ENCODE data around the gene FTL.
"Not testable (repeated sequence)": the region's sequence is repeated elsewhere in the genome, so short reads cannot be mapped to it uniquely, and the experiment has no call there.

FTL gene
- total RNA-seq: 371 to 491 (median 475) reads per million in 3 donors

GRCh38 chr19:48965040-48965805, at the start of gene FTL:
TSS of gene FTL (plus strand) at chr19:48965309. CDS start at chr19:48965508, 199 bp downstream.
- H3K4me3 ChIP-seq (ENCODE audit: insufficient read depth, low read depth, low read length, poor library complexity, severe bottlenecking): peak within 1 kb of the TSS; percentile 71
- DNase-seq: peak; percentile 75 to 81 (median 76)
- no peaks in the 10 kb centered on the region for H3K27me3 ChIP-seq (replicated peaks; ENCODE audit: control insufficient read depth, insufficient read depth, low read length, poor library complexity, severe bottlenecking)
- H3K27ac ChIP-seq (ENCODE audit: insufficient read depth, low read length, poor library complexity, severe bottlenecking): peak within 1 kb of the TSS; percentile 73
- H3K4me1 ChIP-seq (ENCODE audit: control insufficient read depth, insufficient read depth, low read length, poor library complexity, severe bottlenecking): peaks cover 47% of the 10 kb centered on the region
- peaks cover 33% of the 10 kb centered on the region for H3K36me3 ChIP-seq (ENCODE audit: control insufficient read depth, insufficient read depth, low read length)
- no peaks in the 10 kb centered on the region for H3K9me3 ChIP-seq (ENCODE audit: control insufficient read depth, low read length)

GRCh38 chr19:48915757-48916156, 49.4 kb upstream of the FTL start:
- H3K36me3 ChIP-seq (ENCODE audit: control insufficient read depth, insufficient read depth, low read length): peaks cover 58% of the 10 kb centered on the region
- H3K4me1 ChIP-seq (ENCODE audit: control insufficient read depth, insufficient read depth, low read length, poor library complexity, severe bottlenecking): no peaks in the 10 kb centered on the region
- H3K9me3 ChIP-seq (ENCODE audit: control insufficient read depth, low read length): no peaks in the 10 kb centered on the region
- no peak overlapping the region for H3K27ac ChIP-seq (ENCODE audit: insufficient read depth, low read length, poor library complexity, severe bottlenecking)
- H3K27me3 ChIP-seq (replicated peaks; ENCODE audit: control insufficient read depth, insufficient read depth, low read length, poor library complexity, severe bottlenecking): no peaks in the 10 kb centered on the region
- H3K4me3 ChIP-seq (ENCODE audit: insufficient read depth, low read depth, low read length, poor library complexity, severe bottlenecking): no peak overlapping the region
- DNase-seq: no peak

DNA sequence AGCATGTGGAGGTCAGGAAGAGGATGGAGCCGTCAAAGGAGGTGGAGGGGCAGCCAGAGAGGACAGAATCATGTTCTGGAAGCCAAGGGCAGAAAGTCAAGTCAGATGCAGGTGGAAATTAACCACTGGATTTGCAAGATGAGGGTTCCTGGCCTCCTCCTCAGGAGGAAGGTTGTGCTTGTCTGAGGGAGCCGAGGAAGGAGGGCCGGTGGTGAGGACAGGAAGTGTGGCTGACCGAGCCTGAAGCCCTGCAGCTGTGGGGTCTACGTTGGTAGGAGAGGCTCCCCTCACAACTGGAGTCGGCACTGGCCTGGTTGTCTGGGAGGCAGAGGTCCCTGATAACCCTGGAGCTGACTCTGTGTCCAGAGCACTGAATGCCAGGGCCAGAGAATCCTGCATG, 47.0 kb upstream of the FTL start:
- H3K36me3 ChIP-seq (ENCODE audit: control insufficient read depth, insufficient read depth, low read length): peaks cover 50% of the 10 kb centered on the region
- no peak overlapping the region for H3K4me3 ChIP-seq (ENCODE audit: insufficient read depth, low read depth, low read length, poor library complexity, severe bottlenecking)
- H3K27ac ChIP-seq (ENCODE audit: insufficient read depth, low read length, poor library complexity, severe bottlenecking): no peak overlapping the region
- no peaks in the 10 kb centered on the region for H3K4me1 ChIP-seq (ENCODE audit: control insufficient read depth, insufficient read depth, low read length, poor library complexity, severe bottlenecking)
- no peak for DNase-seq
- H3K27me3 ChIP-seq (replicated peaks; ENCODE audit: control insufficient read depth, insufficient read depth, low read length, poor library complexity, severe bottlenecking): no peaks in the 10 kb centered on the region
- no peaks in the 10 kb centered on the region for H3K9me3 ChIP-seq (ENCODE audit: control insufficient read depth, low read length)

- Histone ChIP-seq H3K4me1 (ENCODE audit: control insufficient read depth, insufficient read depth, low read length, poor library complexity, severe bottlenecking) (no peaks in the 10 kb centered on the region), H3K27me3 (replicated peaks; ENCODE audit: control insufficient read depth, insufficient read depth, low read length, poor library complexity, severe bottlenecking) (no peaks in the 10 kb centered on the region), H3K4me3 (ENCODE audit: insufficient read depth, low read depth, low read length, poor library complexity, severe bottlenecking) (no peak overlapping the region), H3K36me3 (ENCODE audit: control insufficient read depth, insufficient read depth, low read length) (peaks cover 43% of the 10 kb centered on the region), H3K9me3 (ENCODE audit: control insufficient read depth, low read length) (no peaks in the 10 kb centered on the region), H3K27ac (ENCODE audit: insufficient read depth, low read length, poor library complexity, severe bottlenecking) (no peak overlapping the region)
- DNase-seq: no peak
These were observed 46.3 kb upstream of the FTL start for GRCh38 chr19:48918801-48919247.

GRCh38 chr19:48919271-48919670, 45.8 kb upstream of the FTL start:
- not testable (repeated sequence) for H3K4me3 ChIP-seq (ENCODE audit: insufficient read depth, low read depth, low read length, poor library complexity, severe bottlenecking); H3K27me3 ChIP-seq (replicated peaks; ENCODE audit: control insufficient read depth, insufficient read depth, low read length, poor library complexity, severe bottlenecking); H3K4me1 ChIP-seq (ENCODE audit: control insufficient read depth, insufficient read depth, low read length, poor library complexity, severe bottlenecking); DNase-seq; H3K27ac ChIP-seq (ENCODE audit: insufficient read depth, low read length, poor library complexity, severe bottlenecking); H3K9me3 ChIP-seq (ENCODE audit: control insufficient read depth, low read length)
- H3K36me3 ChIP-seq (ENCODE audit: control insufficient read depth, insufficient read depth, low read length): peaks cover 40% of the 10 kb centered on the region

DNA sequence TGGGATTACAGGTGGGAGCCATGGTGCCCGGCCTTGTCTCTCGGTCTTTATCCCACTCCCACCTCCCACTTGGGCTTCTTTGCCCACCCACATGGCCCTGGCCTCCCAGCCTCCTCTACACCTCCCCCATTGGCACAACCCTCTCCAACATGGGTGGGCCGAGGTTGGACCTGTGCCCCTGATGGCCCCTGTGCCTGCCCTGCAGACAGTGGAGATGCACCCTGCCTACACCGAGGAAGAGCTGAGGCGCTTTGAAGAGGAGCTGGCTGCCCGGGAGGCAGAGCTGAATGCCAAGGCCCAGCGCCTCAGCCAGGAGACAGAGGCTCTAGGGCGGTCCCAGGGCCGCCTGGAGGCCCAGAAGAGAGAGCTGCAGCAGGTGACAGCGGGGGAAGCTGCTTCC, 44.2 kb upstream of the FTL start:
- no peak overlapping the region for H3K27ac ChIP-seq (ENCODE audit: insufficient read depth, low read length, poor library complexity, severe bottlenecking)
- no peak for DNase-seq
- H3K4me3 ChIP-seq (ENCODE audit: insufficient read depth, low read depth, low read length, poor library complexity, severe bottlenecking): no peak overlapping the region
- no peaks in the 10 kb centered on the region for H3K4me1 ChIP-seq (ENCODE audit: control insufficient read depth, insufficient read depth, low read length, poor library complexity, severe bottlenecking)
- H3K9me3 ChIP-seq (ENCODE audit: control insufficient read depth, low read length): no peaks in the 10 kb centered on the region
- H3K36me3 ChIP-seq (ENCODE audit: control insufficient read depth, insufficient read depth, low read length): peaks cover 32% of the 10 kb centered on the region
- H3K27me3 ChIP-seq (replicated peaks; ENCODE audit: control insufficient read depth, insufficient read depth, low read length, poor library complexity, severe bottlenecking): no peaks in the 10 kb centered on the region

- H3K9me3 ChIP-seq (ENCODE audit: control insufficient read depth, low read length): no peaks in the 10 kb centered on the region
- H3K4me3 ChIP-seq (ENCODE audit: insufficient read depth, low read depth, low read length, poor library complexity, severe bottlenecking): no peak overlapping the region
- H3K36me3 ChIP-seq (ENCODE audit: control insufficient read depth, insufficient read depth, low read length): peaks cover 30% of the 10 kb centered on the region
- no peaks in the 10 kb centered on the region for H3K4me1 ChIP-seq (ENCODE audit: control insufficient read depth, insufficient read depth, low read length, poor library complexity, severe bottlenecking)
- no peak for DNase-seq
- no peak overlapping the region for H3K27ac ChIP-seq (ENCODE audit: insufficient read depth, low read length, poor library complexity, severe bottlenecking)
- no peaks in the 10 kb centered on the region for H3K27me3 ChIP-seq (replicated peaks; ENCODE audit: control insufficient read depth, insufficient read depth, low read length, poor library complexity, severe bottlenecking)
These were observed 43.2 kb upstream of the FTL start for GRCh38 chr19:48921721-48922500.

DNA sequence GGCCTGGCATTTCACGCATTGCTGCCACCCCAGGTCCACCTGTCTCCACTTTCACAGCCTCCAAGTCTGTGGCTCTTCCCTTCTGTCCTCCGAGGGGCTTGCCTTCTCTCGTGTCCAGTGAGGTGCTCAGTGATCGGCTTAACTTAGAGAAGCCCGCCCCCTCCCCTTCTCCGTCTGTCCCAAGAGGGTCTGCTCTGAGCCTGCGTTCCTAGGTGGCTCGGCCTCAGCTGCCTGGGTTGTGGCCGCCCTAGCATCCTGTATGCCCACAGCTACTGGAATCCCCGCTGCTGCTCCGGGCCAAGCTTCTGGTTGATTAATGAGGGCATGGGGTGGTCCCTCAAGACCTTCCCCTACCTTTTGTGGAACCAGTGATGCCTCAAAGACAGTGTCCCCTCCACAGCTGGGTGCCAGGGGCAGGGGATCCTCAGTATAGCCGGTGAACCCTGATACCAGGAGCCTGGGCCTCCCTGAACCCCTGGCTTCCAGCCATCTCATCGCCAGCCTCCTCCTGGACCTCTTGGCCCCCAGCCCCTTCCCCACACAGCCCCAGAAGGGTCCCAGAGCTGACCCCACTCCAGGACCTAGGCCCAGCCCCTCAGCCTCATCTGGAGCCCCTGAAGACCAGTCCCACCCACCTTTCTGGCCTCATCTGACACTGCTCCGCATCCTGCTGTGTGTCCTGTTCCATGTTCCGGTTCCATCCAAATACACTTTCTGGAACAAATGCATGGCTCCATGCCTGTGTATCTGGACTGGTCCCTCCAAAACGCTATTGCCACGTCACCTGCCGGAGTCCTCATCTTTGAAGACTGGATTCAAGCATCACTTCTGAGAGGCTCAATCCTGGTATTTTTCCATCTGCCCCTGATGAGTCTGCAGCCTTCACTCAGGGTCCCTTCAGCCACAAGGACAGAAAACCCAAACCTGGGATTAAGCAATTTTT, 42.3 kb upstream of the FTL start:
- Histone ChIP-seq H3K36me3 (ENCODE audit: control insufficient read depth, insufficient read depth, low read length) (peaks cover 29% of the 10 kb centered on the region), H3K27ac (ENCODE audit: insufficient read depth, low read length, poor library complexity, severe bottlenecking) (no peak overlapping the region)

GRCh38 chr19:48925240-48925843, 39.8 kb upstream of the FTL start:
- H3K27ac ChIP-seq (ENCODE audit: insufficient read depth, low read length, poor library complexity, severe bottlenecking): no peak overlapping the region
- DNase-seq: no peak
- no peak overlapping the region for H3K4me3 ChIP-seq (ENCODE audit: insufficient read depth, low read depth, low read length, poor library complexity, severe bottlenecking)

More for the DNA sequence above, 42.3 kb upstream of the FTL start:
- H3K4me3 ChIP-seq (ENCODE audit: insufficient read depth, low read depth, low read length, poor library complexity, severe bottlenecking): no peak overlapping the region
- no peaks in the 10 kb centered on the region for H3K27me3 ChIP-seq (replicated peaks; ENCODE audit: control insufficient read depth, insufficient read depth, low read length, poor library complexity, severe bottlenecking)
- no peaks in the 10 kb centered on the region for H3K4me1 ChIP-seq (ENCODE audit: control insufficient read depth, insufficient read depth, low read length, poor library complexity, severe bottlenecking)
- DNase-seq: no peak
- H3K9me3 ChIP-seq (ENCODE audit: control insufficient read depth, low read length): no peaks in the 10 kb centered on the region

More at GRCh38 chr19:48925240-48925843, 39.8 kb upstream of the FTL start:
- peaks cover 17% of the 10 kb centered on the region for H3K36me3 ChIP-seq (ENCODE audit: control insufficient read depth, insufficient read depth, low read length)
- no peaks in the 10 kb centered on the region for H3K4me1 ChIP-seq (ENCODE audit: control insufficient read depth, insufficient read depth, low read length, poor library complexity, severe bottlenecking)
- no peaks in the 10 kb centered on the region for H3K9me3 ChIP-seq (ENCODE audit: control insufficient read depth, low read length)
- H3K27me3 ChIP-seq (replicated peaks; ENCODE audit: control insufficient read depth, insufficient read depth, low read length, poor library complexity, severe bottlenecking): no peaks in the 10 kb centered on the region
